GM12891 (cell line): ENCODE measurements around the gene DHX16.
A peak's percentile ranks its signal among the peaks of the same experiment; 100 is the strongest.
"Not testable (repeated sequence)": the region's sequence is repeated elsewhere in the genome, so short reads cannot be mapped to it uniquely, and the experiment has no call there.

Experiments
- DNase-seq: peaks from one replicate; pipeline ENCODE4 v3.0.0; 2011; ENCODE audit warnings: low spot score; ENCODE audit not compliant: insufficient read length
- FAIRE-seq: peaks from 2 replicates; lab custom pipeline; 2011; peaks lifted over from hg19 to GRCh38; lab: Jason Lieb, UNC
- PAX5 ChIP-seq: IDR thresholded peaks from 2 replicates; pipeline ENCODE4 v1.6.1; 2011; ENCODE audit warnings: low read length, moderate library complexity, mild to moderate bottlenecking; ENCODE audit not compliant: insufficient read depth, severe bottlenecking
- POLR2A ChIP-seq: IDR thresholded peaks from 2 replicates; pipeline ENCODE4 v1.6.1; 2011; ENCODE audit warnings: low read depth, low read length, control low read depth
- POLR2AphosphoS5 ChIP-seq: IDR thresholded peaks from 2 replicates; pipeline ENCODE4 v1.6.1; 2011; ENCODE audit warnings: low read depth, low read length, control low read depth
- POU2F2 ChIP-seq: IDR thresholded peaks from 2 replicates; pipeline ENCODE4 v1.6.1; 2011; ENCODE audit warnings: low read depth, mild to moderate bottlenecking, control low read depth, low read length, moderate library complexity
- SPI1 ChIP-seq: IDR thresholded peaks from 2 replicates; pipeline ENCODE4 v1.6.1; 2011; ENCODE audit warnings: low read depth, low read length, control low read depth
- TAF1 ChIP-seq: IDR thresholded peaks from 2 replicates; pipeline ENCODE4 v1.6.1; 2011; ENCODE audit warnings: low read depth, low read length, control low read depth

DHX16 gene

DNA sequence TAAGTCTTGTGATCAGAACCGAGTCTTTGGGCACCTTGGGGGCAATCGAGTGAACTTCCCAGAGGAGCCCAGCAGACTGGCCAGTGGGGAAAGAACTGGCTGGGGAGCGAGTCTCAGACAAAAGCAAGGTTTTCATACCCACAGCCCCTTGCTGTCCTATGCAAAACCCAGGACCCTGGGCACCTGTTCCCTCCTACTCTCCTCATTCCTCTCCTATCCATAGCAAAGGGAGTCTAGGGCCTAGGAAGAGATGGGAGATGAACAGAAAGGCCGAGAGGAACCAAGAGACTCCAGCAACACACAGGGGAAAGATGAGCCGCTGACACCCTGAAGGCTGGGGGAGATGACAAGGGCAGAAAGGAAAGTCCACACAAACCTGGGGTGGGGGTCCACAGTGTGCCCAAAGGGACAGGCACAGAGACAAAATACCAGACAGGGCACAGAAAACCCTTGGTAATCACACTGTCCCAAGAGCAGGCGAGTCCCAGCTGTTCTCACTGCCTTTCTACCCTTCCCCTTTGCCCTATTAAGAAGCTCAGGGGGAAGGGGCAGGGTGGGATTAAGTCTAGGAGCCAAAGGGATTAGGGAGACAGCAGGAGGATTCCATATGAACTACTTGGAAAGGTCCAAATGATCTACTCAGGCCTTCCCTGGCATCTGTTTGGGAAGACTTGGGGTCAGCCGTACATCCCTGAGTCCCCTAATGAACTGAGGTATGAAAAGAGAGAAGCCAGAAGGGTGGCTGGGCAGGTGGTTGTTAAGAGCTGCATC, 7.1 kb upstream of the DHX16 start:
- no peak for FAIRE-seq
- no peak for DNase-seq
- no peak for TF ChIP-seq PAX5
- no peak for TF ChIP-seq POLR2A
- no peak for TF ChIP-seq TAF1
- no peak for TF ChIP-seq POLR2AphosphoS5
- TF ChIP-seq SPI1: no peak
- no peak for TF ChIP-seq POU2F2

DNA sequence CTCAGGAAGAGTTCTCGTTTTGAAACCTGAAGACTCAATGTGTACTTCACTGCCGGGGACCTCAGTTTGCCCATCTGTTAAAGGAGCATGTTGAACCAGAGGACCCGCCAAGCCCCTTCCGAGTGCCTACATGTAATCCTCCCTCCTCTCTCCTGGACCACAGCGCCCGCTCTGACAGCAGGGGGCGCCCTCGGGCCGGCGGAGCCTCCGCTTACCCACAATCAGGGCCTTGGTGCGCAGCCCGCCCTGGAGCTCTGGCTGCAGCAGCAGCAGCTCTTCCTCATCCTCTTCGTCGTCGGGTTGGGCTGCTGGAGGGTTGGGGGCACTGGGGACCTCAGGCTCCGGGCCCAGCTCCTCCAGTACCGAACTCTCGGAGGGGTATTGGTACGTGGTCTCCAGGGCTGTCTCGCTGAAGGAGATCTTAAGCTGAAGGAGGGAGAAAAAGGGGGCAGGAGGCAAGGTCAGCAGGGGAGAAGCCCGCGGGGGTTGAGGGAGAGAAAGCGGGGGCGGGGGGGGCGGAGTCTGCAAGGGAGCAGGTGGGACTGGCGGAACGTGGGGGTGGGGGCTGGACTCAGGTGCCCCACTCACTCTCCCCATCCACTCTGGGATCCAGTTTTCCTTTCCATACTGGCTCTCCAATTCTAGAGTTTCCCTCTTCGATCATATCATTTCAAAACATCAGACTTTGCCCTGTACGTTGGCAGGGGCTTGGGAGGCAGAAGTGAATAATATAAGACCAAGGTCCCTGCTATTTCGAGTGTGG, 6.3 kb upstream of the DHX16 start:
- FAIRE-seq: peak; percentile 76
- TF ChIP-seq PAX5 (no peak), TAF1 (no peak), POU2F2 (no peak), SPI1 (no peak), POLR2A (no peak), POLR2AphosphoS5 (no peak)

GRCh38 chr6:30676660-30677285, 4.0 kb upstream of the DHX16 start:
- TF ChIP-seq POU2F2 (no peak), POLR2AphosphoS5 (no peak), PAX5 (no peak), TAF1 (no peak), SPI1 (no peak), POLR2A (no peak)
- DNase-seq: no peak
- FAIRE-seq: no peak

More for the DNA sequence above, 6.3 kb upstream of the DHX16 start:
- peak; percentile 77 for DNase-seq

- DNase-seq (no peak), FAIRE-seq (no peak)
- no peak for TF ChIP-seq TAF1
- TF ChIP-seq POU2F2: no peak
- no peak for TF ChIP-seq POLR2AphosphoS5
- TF ChIP-seq POLR2A: no peak
- TF ChIP-seq SPI1: no peak
- TF ChIP-seq PAX5: no peak
These were observed 1.9 kb downstream of the DHX16 start for GRCh38 chr6:30670760-30671527.

DNA sequence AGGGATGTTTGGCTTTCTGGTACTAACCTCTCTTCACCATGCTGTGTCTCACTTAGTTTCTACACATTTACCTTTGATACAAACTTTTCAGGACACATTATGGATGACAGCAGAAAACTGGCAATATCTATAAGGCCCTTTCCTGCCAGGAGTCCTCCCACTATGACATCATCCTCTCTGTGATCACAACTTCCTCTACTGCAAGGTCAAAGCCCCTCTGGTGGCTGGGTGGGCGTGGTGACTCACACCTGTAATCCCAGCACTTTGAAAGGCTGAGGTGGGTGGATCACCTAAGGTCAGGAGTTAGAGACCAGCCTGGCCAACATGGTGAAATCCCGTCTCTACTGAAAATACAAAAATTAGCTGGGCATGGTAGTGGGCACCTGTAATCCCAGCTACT, 6.5 kb downstream of the DHX16 start:
- FAIRE-seq, DNase-seq: not testable (repeated sequence)

GRCh38 chr6:30664994-30665767, 7.6 kb downstream of the DHX16 start:
- FAIRE-seq: no peak
- DNase-seq: no peak

DNA sequence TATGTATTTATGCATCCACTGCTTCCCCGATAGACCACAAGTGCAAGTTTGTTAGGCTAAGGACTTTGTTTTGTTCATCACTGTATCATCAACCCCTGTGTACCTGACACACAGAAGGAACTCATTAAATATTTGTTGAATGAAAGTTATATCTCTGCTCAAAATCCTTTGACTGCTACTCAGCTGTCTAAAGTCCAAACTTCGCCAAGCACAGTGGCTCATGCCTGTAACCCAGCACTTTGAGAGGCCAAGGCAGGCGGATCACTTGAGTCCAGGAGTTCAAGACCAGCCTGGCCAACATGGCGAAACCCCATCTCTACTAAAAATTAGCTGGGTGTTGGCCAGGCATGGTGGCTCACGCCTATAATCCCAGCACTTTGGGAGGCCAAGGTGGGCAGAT, 14.9 kb downstream of the DHX16 start:
- DNase-seq, FAIRE-seq: not testable (repeated sequence)

More at GRCh38 chr6:30664994-30665767, 7.6 kb downstream of the DHX16 start:
- TF ChIP-seq SPI1 (no peak), POLR2AphosphoS5 (no peak), POLR2A (no peak), TAF1 (no peak), POU2F2 (no peak)

GRCh38 chr6:30657454-30657853, 15.4 kb downstream of the DHX16 start:
- TF ChIP-seq TAF1: no peak
- no peak for TF ChIP-seq POLR2AphosphoS5
- no peak for TF ChIP-seq POU2F2
- TF ChIP-seq POLR2A: no peak
- no peak for TF ChIP-seq PAX5
- TF ChIP-seq SPI1: no peak
- no peak for FAIRE-seq
- no peak for DNase-seq

DNA sequence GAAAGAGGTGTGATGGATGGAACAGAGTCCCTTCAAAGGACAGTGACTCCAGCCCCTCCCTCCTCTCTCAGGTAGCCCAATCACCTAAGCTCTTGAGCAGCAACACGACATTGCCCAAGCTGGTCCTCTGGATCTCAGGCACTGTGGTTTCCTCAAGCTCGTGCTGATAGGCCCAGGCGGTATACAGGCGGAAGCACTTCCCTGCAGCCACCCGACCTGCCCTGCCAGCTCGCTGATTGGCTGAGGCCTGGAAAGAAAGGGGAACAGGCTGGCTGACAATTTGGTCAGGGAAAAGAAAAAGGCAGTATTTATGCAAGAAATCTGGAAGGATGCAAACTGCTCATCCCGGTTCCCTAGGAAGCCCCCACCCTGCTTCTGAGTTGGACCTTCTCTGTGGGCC, 16.3 kb downstream of the DHX16 start:
- DNase-seq (no peak), FAIRE-seq (no peak)
- TF ChIP-seq POLR2AphosphoS5: no peak
- TF ChIP-seq POLR2A: no peak
